GM19395 (cell line): ENCODE measurements around the gene OS9.

ENCODE experiments used
- ATAC-seq: cut with Tn5 transposase; IDR thresholded peaks from one replicate; pipeline ENCODE4 v1.9.1; 2021; ENCODE audit warnings: mild to moderate bottlenecking, moderate library complexity; ENCODE audit not compliant: unreplicated experiment

OS9 gene

DNA sequence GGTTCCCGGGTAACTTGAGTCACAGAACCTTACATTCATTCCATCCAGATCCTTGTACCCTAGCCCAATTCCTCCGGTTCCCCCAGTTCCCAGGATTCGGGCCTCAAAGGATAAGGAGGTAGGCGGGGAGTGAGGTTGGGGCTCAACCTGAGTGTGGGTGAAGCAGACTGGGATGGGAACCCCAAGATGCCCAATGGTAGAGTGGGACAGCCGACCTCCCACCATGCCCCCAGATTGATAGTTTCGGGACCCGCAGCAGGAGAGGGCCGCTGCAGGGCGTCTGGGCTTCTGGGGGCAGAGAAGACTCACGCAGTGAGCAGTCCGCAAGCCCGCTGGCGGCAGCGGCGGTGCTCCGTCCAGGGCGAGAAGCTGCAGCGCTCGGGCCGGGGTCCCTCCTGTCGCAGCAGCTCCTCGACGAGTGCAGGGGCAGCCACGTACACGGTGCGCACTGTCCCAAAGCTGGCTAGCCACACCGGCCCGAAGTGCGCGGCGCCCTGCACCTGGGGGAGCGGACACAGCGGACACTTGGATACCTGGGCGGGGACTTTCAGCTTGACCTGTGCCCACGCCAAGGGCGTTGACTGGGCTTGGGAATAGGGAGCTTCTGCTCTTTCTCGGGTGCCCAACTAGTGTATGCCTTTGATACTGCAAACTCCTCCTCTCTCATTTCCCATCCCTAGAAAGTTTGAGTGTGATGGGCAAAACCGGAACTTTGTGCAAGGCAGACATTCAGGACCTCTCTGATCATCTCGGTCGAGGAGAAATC is 71.9 kb downstream of the OS9 start:
- no peak for ATAC-seq

DNA sequence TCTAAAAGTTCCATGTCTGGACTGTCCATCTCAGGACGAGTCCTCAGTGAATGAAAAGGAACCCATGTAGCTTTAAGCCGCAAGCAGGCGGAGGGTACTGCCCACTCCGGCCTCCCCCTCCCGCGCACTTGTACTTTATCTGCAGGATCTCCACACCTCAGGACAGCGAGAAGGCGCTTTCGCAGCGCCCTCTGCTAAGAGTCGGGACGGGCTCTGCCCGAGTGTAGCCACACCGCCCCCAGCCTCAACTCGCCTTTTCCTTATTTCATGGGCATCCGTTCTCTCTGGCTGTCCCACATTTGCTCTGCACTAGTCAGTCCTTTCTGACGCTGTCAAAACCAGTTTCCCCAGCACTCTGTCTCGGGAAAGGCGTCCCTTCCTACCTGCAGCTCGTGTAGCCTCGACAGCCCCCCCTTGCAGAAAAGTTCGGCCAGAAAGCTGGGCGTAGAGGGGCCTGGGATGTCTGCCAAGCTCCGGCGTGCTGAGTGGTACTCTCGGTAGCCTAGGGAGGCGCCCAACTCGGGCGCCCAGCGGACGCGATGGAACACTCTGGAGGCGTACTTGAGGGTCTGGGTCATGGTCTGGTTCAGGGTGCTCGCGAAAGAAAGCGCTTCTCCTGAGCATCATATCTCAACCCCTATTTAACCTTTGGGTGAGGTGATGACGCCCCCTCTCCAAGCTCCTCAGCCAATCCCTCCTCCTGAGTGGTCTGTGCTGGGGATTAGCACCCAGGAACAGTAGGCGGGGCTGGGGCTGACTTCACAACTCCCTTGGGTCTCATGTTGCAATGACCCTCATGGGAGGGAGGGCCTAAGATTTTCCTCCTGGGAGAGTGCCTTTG is 72.8 kb downstream of the OS9 start, which contains the start of gene CYP27B1:
TSS of gene CYP27B1 (minus strand) at position 615 of the 841 bp plus-strand sequence. CDS start at position 578, 37 bp downstream.
- no peak for ATAC-seq

DNA sequence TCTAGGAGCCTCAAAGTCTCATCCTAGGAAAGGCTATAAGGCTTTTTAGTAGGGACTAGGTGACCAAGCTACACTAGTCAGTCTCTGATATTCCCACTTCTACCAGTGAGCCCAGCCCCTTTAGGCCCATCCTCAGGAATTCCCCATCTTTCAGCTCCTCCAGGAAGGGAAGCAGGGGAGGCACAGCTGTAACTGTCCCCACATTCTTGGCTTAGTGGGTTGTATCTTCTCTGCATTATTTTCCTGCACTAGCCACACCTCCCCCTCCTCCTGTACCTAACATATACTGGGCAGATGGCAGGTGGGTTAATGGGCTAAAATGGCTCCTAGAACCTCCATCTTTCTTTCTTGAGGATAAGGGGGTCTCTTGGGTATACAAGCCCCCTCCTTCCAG is 73.4 kb downstream of the OS9 start:
- no peak for ATAC-seq

DNA sequence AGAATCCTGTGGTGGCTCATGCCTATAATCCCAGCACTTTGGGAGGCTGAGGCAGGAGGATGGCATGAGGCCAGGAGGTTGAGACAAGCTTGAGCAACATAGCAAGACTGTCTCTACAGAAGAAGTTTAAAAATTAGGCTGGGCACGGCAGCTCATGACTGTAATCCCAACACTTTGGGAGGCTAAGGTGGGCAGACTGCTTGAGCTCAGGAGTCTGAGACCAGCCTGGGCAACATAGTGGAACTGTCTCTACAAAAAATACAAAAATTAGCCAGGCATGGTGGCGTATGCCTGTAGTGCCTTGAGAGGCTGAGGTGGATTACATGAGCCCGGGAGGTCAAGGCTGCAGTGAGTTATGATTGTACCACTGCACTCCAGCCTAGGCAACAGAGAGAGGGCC is 73.9 kb downstream of the OS9 start:
- ATAC-seq = no peak

DNA sequence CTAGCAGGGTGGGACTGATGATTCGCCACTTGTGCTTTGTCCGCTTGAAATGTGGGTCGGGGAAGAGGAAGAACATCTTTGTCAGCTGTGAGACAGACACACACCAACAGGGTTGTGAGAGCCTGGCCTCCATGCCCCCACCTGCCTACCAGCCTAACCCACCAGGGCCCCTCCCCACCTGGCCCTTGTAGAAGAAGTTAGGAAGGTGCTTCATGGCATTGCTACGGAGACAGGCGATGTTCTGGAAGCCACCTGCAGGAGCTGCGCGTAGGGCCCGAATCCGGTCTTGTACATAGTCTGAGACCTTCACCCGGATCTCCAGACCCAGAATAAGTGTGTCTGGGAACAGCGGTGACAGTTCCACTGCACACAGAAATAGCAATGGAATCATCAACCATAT is 75.7 kb downstream of the OS9 start:
- ATAC-seq = no peak

DNA sequence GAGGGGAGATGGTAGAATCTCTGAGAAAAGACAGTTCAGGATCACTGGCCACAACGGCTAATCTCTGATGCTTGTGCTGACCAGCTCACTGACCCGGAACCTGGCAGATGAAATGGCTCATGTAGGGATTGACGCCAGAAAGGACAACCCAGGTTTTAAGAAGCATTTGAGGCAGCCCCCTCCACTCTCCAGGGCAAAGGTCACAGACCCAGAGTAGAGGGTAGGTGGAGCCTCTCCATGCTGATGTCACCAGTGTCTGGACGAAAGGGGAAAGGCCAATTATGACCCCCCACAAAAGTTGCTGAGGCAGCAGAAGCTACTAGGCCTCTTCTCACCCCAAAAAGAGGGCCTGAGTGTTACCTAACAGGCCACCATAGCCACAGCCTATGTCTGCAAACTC is 76.8 kb downstream of the OS9 start:
- no peak for ATAC-seq
